Smooth muscle cell (in vitro differentiated cells): Measurements from ENCODE around the gene MAGI1. TPM values are rescaled to one million over a fixed set of nuclear protein-coding genes. Genes with fewer than 3 reads are reported as not detected.

ENCODE experiments used
- DNase-seq: peaks from one replicate; lab custom pipeline; 2025; ENCODE audit not compliant: unreplicated experiment; lab: John Stamatoyannopoulos, UW
- H2AFZ ChIP-seq: fragments of 200-600 bp; sonication (generic); 2 replicates; pipeline ENCODE4 v1.6.0; 2016; ENCODE audit warnings: antibody characterized with exemption, low read depth, mild to moderate bottlenecking
- H3F3A ChIP-seq: fragments of 200-600 bp; sonication (generic); 2 replicates; pipeline ENCODE4 v1.6.0; 2017; ENCODE audit warnings: antibody characterized with exemption, low read depth
- H3K27ac ChIP-seq: fragments of 200-600 bp; sonication (generic); 2 replicates; pipeline ENCODE4 v1.5.1; 2016; ENCODE audit warnings: low read depth, mild to moderate bottlenecking
- H3K27me3 ChIP-seq: fragments of 200-600 bp; sonication (generic); 2 replicates; pipeline ENCODE4 v1.6.1; 2016; ENCODE audit warnings: low read depth, mild to moderate bottlenecking
- H3K36me3 ChIP-seq: fragments of 200-600 bp; sonication (generic); 2 replicates; pipeline ENCODE4 v1.5.1; 2016; ENCODE audit warnings: low read depth
- H3K4me1 ChIP-seq: fragments of 200-600 bp; sonication (generic); 2 replicates; pipeline ENCODE4 v1.5.1; 2016; ENCODE audit warnings: low read depth
- H3K4me2 ChIP-seq: fragments of 200-600 bp; sonication (generic); 2 replicates; pipeline ENCODE4 v1.6.0; 2016; ENCODE audit warnings: mild to moderate bottlenecking
- H3K4me3 ChIP-seq: fragments of 200-600 bp; sonication (generic); 2 replicates; pipeline ENCODE4 v1.5.1; 2016; ENCODE audit warnings: mild to moderate bottlenecking
- H3K79me2 ChIP-seq: fragments of 200-600 bp; sonication (generic); 2 replicates; pipeline ENCODE4 v1.6.0; 2016; ENCODE audit warnings: low read depth, mild to moderate bottlenecking
- H3K9ac ChIP-seq: fragments of 200-600 bp; sonication (generic); 2 replicates; pipeline ENCODE4 v1.6.0; 2016; ENCODE audit warnings: low read depth
- H3K9me3 ChIP-seq: fragments of 200-600 bp; sonication (generic); replicated peaks from 2 replicates; pipeline ENCODE4 v1.5.1; 2016; ENCODE audit warnings: low read depth
- H4K20me1 ChIP-seq: fragments of 200-600 bp; sonication (generic); 2 replicates; pipeline ENCODE4 v1.6.0; 2016; ENCODE audit warnings: low read depth
- WGBS: methylation state at CpG from one replicate; pipeline ENCODE4 v1.1.7; 2016; ENCODE audit warnings: low lambda C conversion rate; 5-methylcytosine and 5-hydroxymethylcytosine counted together
- polyA plus RNA-seq: library from polyadenylated mRNA; unstranded; fragments of >200 nt; fragmentation: Nextera tagmentation; extraction: Ambion mirVana; gene quantifications from 2 replicates; pipeline ENCODE4 v1.2.1, GENCODE V29; 2016
- total RNA-seq: library from RNA; depleted of rRNA; stranded (reverse); fragments of >200 nt; gene quantifications from 2 replicates; pipeline ENCODE4 v1.2.3, GENCODE V29; 2014
- TF ChIP-seq, protein P1 (sequence below): fragments of 200-600 bp; sonication (generic); IDR thresholded peaks from 2 replicates; pipeline ENCODE4 v1.5.1; 2017; ENCODE audit warnings: borderline replicate concordance, mild to moderate bottlenecking, antibody characterized with exemption; ENCODE audit not compliant: insufficient read depth, poor library complexity, severe bottlenecking

The MAGI1 gene
- total and polyA plus RNA-seq, 2 experiments from 2014 or later = 9.9 to 23.3 TPM

DNA sequence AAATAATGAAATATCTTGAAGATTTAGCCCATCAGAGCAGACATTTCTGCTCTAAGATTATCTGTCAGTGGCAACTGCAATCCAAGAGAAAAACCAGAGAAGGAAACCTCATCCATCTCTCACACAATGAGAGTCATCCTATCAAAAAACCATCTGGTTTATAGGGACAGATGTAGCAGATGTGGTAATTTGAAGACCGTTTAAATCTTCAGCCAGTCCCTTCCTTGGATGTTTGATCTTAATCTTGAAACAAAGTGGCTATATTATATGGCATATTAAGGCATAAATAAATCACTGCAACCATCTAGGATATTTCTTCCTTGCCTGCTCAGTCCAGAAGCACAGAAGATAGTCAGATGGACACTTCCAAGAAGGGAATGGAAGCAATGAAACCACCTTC lies 305.3 kb downstream of the MAGI1 start:
- no peaks in the 10 kb centered on the region for H3K79me2 ChIP-seq
- peaks cover 11% of the 10 kb centered on the region for H3K4me1 ChIP-seq
- no peak overlapping the region for H3K4me2 ChIP-seq
- no peak overlapping the region for H3K27ac ChIP-seq
- H2AFZ ChIP-seq = no peak overlapping the region
- DNase-seq = no peak
- H3K36me3 ChIP-seq = no peaks in the 10 kb centered on the region
- peaks cover 77% of the 10 kb centered on the region for H4K20me1 ChIP-seq
- no peaks in the 10 kb centered on the region for H3F3A ChIP-seq
- no peaks in the 10 kb centered on the region for H3K27me3 ChIP-seq
- H3K9ac ChIP-seq = no peak overlapping the region
- no peak overlapping the region for H3K4me3 ChIP-seq
- WGBS = 54% methylated on average over 1 of the region's 1 CpG
- TF ChIP-seq, protein P1, sequence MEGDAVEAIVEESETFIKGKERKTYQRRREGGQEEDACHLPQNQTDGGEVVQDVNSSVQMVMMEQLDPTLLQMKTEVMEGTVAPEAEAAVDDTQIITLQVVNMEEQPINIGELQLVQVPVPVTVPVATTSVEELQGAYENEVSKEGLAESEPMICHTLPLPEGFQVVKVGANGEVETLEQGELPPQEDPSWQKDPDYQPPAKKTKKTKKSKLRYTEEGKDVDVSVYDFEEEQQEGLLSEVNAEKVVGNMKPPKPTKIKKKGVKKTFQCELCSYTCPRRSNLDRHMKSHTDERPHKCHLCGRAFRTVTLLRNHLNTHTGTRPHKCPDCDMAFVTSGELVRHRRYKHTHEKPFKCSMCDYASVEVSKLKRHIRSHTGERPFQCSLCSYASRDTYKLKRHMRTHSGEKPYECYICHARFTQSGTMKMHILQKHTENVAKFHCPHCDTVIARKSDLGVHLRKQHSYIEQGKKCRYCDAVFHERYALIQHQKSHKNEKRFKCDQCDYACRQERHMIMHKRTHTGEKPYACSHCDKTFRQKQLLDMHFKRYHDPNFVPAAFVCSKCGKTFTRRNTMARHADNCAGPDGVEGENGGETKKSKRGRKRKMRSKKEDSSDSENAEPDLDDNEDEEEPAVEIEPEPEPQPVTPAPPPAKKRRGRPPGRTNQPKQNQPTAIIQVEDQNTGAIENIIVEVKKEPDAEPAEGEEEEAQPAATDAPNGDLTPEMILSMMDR = no peak
- H3K9me3 ChIP-seq = no peaks in the 10 kb centered on the region

DNA sequence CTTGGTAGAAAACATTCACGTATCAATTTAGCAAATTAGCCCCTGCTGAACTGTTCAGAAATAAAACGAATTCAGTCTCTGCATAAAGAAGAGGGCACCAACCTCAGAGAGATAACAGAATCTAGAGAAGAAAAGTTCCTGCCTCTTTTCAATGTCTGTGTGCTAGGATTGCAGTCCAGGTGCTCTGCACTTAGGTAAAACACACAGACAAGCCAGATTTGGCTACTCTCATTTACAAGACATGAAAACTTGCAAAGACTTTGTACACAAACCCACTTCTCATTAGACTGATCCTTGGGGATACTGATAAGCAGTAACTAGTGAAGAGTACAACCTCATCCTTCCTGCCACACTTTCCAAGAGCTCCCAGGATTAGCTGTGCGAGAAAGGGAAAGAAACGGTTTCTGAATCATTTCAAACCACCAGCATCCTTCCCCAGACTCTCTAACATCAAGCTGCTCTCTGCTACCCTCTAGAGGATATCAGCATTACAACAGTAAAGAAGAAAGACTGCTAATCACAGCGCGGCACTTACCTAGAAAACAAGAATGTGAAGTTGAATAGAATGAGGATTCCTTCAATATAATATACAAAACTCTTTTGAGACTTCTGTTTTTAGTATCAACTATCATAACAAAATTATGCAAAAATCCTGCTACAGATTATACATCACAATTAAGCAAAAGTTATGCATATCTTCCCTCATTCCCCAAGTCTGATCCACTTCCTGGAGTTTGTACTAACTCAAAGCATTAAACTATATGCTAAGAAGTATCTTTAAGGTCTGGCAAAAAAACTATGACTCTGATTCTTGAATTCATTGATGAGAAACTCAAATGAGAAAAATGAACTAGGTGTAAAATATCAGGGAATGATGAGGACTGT lies 306.4 kb downstream of the MAGI1 start:
- H2AFZ ChIP-seq = no peak overlapping the region
- H3K4me1 ChIP-seq = peaks cover 11% of the 10 kb centered on the region
- no peak overlapping the region for H3K9ac ChIP-seq
- H3F3A ChIP-seq = no peaks in the 10 kb centered on the region
- DNase-seq = no peak
- TF ChIP-seq, protein P1 = peak; percentile 76
- no peak overlapping the region for H3K27ac ChIP-seq
- peak overlapping the region; percentile 42 for H3K4me2 ChIP-seq
- no peaks in the 10 kb centered on the region for H3K79me2 ChIP-seq
- H3K27me3 ChIP-seq = no peaks in the 10 kb centered on the region
- WGBS = 34% methylated on average over 6 of the region's 6 CpGs
- no peaks in the 10 kb centered on the region for H3K36me3 ChIP-seq
- no peaks in the 10 kb centered on the region for H3K9me3 ChIP-seq
- H3K4me3 ChIP-seq = no peak overlapping the region
- peaks cover 85% of the 10 kb centered on the region for H4K20me1 ChIP-seq

DNA sequence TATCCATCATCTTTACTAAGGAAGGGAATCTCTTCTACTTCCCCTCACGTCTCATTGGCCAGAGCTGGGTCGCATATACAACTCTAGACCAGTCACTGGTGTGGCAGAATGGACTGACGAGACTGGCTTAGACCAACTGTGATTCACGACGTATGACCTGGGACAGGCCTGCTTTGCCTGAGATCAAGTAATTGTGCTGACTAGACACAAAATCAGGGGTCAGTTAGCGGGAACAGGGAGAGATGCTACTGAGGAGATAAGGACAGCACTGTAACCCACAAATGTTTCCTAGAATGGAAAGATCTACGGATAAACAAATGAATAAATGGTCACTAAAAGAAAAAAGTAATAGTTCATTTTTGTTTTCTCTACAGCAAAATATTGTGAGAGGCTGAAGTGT lies 308.3 kb downstream of the MAGI1 start:
- Histone ChIP-seq H3K4me3 (no peak overlapping the region), H2AFZ (no peak overlapping the region), H3K27me3 (no peaks in the 10 kb centered on the region), H3K27ac (no peak overlapping the region), H3F3A (no peaks in the 10 kb centered on the region), H3K36me3 (no peaks in the 10 kb centered on the region), H3K4me1 (peaks cover 11% of the 10 kb centered on the region), H3K9ac (no peak overlapping the region), H3K4me2 (no peak overlapping the region), H4K20me1 (peaks cover 86% of the 10 kb centered on the region), H3K9me3 (no peaks in the 10 kb centered on the region), H3K79me2 (no peaks in the 10 kb centered on the region)
- DNase-seq = no peak
- 93% methylated on average over 7 of the region's 7 CpGs for WGBS
- TF ChIP-seq, protein P1 = no peak

DNA sequence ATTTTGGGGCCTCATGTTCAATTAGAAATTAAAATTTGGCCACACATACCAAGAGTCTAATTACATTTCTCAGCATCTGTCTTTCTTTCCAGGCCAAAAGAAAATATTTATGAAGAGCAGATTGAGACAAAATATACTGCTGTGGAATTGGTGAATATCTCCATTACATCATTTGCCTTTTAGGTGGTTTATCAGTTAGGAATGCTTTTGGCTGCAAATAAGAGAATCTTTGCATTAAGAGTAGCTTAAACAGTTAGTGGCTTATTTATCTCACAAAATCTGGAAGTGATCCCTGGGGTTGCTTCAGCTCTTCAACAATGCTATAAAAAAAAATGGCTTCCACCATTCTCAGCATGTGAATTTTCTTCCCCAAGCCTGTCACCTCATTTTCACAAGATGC lies 308.7 kb downstream of the MAGI1 start:
- no peak overlapping the region for H3K9ac ChIP-seq
- no peak overlapping the region for H3K4me3 ChIP-seq
- peaks cover 81% of the 10 kb centered on the region for H4K20me1 ChIP-seq
- no peaks in the 10 kb centered on the region for H3K79me2 ChIP-seq
- no peak for DNase-seq
- TF ChIP-seq, protein P1 = no peak
- H3K36me3 ChIP-seq = no peaks in the 10 kb centered on the region
- no peak overlapping the region for H3K27ac ChIP-seq
- peaks cover 11% of the 10 kb centered on the region for H3K4me1 ChIP-seq
- no peak overlapping the region for H2AFZ ChIP-seq
- H3K9me3 ChIP-seq = no peaks in the 10 kb centered on the region
- no peaks in the 10 kb centered on the region for H3F3A ChIP-seq
- no peaks in the 10 kb centered on the region for H3K27me3 ChIP-seq
- no peak overlapping the region for H3K4me2 ChIP-seq
